IMR-90 (cell line): ENCODE results near the gene PHB1.
A peak's percentile ranks its signal among the peaks of the same experiment; 100 is the strongest.

Experiments used
- BHLHE40 ChIP-seq: fragments of 150-350 bp; IDR thresholded peaks from 2 replicates; pipeline ENCODE4 v1.6.1; 2016; ENCODE audit warnings: mild to moderate bottlenecking, low read depth, low read length
- CEBPB ChIP-seq: IDR thresholded peaks from 2 replicates; pipeline ENCODE4 v1.6.1; 2012; ENCODE audit warnings: low read depth, low read length, improper control_type of control experiment
- CHD1 ChIP-seq: IDR thresholded peaks from 2 replicates; pipeline ENCODE4 v1.6.1; 2012; ENCODE audit warnings: low read depth, low read length, improper control_type of control experiment
- CTCF ChIP-seq: conservative IDR thresholded peaks from 2 replicates; pipeline ENCODE4 v1.5.1; 2012; ENCODE audit warnings: mild to moderate bottlenecking, low read depth, low read length, improper control_type of control experiment
- MAFK ChIP-seq: IDR thresholded peaks from 2 replicates; pipeline ENCODE4 v1.6.1; 2012; ENCODE audit warnings: low read depth, low read length, improper control_type of control experiment
- MXI1 ChIP-seq: IDR thresholded peaks from 2 replicates; pipeline ENCODE4 v1.6.1; 2012; ENCODE audit warnings: low read depth, mild to moderate bottlenecking, low read length, moderate library complexity, borderline replicate concordance
- POLR2A ChIP-seq: IDR thresholded peaks from 2 replicates; pipeline ENCODE4 v1.6.1; 2012; ENCODE audit warnings: mild to moderate bottlenecking, low read depth, low read length
- RAD21 ChIP-seq: IDR thresholded peaks from 2 replicates; pipeline ENCODE4 v1.6.1; 2012; ENCODE audit warnings: low read length, improper control_type of control experiment
- USF2 ChIP-seq: fragments of 150-350 bp; IDR thresholded peaks from 2 replicates; pipeline ENCODE4 v1.6.1; 2017; ENCODE audit warnings: mild to moderate bottlenecking, antibody characterized with exemption, low read length, low read depth
- TF ChIP-seq, protein P1 (sequence below): fragments of 150-350 bp; IDR thresholded peaks from 2 replicates; pipeline ENCODE4 v1.6.1; 2016; ENCODE audit warnings: low read depth, mild to moderate bottlenecking, low read length, moderate library complexity, borderline replicate concordance

DNA sequence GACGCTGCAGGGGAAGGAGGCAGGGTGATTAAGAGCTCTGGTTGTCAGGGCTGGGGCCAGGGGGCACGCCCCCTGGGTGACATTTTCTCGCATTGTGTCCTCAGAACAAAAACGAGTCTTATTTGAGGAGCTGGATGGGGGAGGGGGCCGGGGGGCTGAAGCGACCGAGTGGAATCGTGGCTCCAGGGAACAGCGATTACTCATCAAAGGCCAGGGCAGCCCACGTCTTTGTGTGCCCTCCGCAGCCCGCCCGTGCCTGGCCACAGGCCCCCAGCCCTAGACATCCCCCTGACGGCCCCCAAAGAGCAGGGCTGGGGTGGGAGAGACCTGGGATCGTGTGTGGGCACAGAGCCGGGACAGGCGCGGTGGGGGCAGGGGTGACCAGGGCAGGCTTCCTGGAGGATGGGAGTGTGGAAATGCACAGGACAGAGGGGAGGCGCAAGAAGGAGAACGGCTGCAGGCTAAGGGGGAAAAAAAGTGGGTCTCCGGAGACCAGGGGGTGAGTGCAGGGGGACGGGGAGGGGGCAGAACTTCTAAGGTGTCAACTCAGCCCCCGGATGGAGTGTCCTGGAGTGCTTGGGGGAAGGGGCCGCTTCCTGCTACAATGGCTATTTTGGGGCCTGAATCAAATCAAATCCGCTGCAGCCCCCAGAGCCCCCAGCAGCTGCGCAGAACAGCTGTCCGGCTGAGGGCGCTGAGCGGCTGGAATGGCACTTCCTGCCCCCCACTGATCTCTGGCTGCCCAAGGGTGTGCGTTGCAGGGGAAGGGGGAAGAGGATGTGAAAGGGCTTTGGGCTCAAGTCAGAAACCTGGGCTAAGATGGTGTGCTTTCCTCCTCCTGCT is 24.0 kb upstream of the PHB1 start:
- no peak for TF ChIP-seq MXI1
- TF ChIP-seq CTCF = no peak
- TF ChIP-seq, protein P1, sequence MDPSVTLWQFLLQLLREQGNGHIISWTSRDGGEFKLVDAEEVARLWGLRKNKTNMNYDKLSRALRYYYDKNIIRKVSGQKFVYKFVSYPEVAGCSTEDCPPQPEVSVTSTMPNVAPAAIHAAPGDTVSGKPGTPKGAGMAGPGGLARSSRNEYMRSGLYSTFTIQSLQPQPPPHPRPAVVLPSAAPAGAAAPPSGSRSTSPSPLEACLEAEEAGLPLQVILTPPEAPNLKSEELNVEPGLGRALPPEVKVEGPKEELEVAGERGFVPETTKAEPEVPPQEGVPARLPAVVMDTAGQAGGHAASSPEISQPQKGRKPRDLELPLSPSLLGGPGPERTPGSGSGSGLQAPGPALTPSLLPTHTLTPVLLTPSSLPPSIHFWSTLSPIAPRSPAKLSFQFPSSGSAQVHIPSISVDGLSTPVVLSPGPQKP = no peak
- peak; percentile 51; the same call in 1 of the 2 replicates for TF ChIP-seq BHLHE40
- TF ChIP-seq POLR2A = no peak
- no peak for TF ChIP-seq CHD1
- no peak for TF ChIP-seq RAD21
- no peak for TF ChIP-seq CEBPB
- no peak for TF ChIP-seq MAFK
- no peak for TF ChIP-seq USF2
